Inferior parietal cortex (tissue), 1 donor: Measurements from ENCODE around the gene FDX2.

Source experiments
- DNase-seq: peaks from one replicate; pipeline ENCODE4 v3.0.0-alpha.2; 2016; ENCODE audit errors: extremely low spot score

Gene FDX2

GRCh38 chr19:10299545-10300458, 16.0 kb downstream of the FDX2 start:
- DNase-seq = no peak

GRCh38 chr19:10295847-10296591, 19.8 kb downstream of the FDX2 start:
- DNase-seq = no peak

- DNase-seq = no peak
Measured at GRCh38 chr19:10295305-10295846, 20.4 kb downstream of the FDX2 start.

GRCh38 chr19:10294368-10294697, 21.5 kb downstream of the FDX2 start:
- DNase-seq = no peak

DNA sequence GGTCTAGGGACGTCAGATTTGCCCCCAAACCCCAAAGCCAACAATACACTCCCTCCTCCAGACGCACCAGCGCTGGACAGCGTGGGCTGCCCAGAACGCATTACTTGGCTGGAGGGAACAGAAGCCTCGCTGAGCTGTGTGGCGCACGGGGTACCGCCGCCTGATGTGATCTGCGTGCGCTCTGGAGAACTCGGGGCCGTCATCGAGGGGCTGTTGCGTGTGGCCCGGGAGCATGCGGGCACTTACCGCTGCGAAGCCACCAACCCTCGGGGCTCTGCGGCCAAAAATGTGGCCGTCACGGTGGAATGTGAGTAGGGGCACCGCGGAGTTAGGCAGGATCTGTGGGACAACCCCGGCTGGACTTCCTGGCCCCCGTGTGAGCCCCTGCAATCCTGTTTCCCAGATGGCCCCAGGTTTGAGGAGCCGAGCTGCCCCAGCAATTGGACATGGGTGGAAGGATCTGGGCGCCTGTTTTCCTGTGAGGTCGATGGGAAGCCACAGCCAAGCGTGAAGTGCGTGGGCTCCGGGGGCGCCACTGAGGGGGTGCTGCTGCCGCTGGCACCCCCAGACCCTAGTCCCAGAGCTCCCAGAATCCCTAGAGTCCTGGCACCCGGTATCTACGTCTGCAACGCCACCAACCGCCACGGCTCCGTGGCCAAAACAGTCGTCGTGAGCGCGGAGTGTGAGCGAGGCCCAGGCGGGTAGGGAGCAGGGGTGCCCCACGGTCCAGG, 22.0 kb downstream of the FDX2 start:
- no peak for DNase-seq

GRCh38 chr19:10292789-10293636, 22.8 kb downstream of the FDX2 start:
- DNase-seq = no peak

GRCh38 chr19:10292206-10292788, 23.5 kb downstream of the FDX2 start:
- DNase-seq = no peak

GRCh38 chr19:10291554-10292205, 24.1 kb downstream of the FDX2 start:
- no peak for DNase-seq

- no peak for DNase-seq
Measured at GRCh38 chr19:10290876-10291553, 24.8 kb downstream of the FDX2 start.

GRCh38 chr19:10290357-10290875, 25.4 kb downstream of the FDX2 start:
- no peak for DNase-seq

- DNase-seq = no peak
Measured at GRCh38 chr19:10289836-10290356, 25.9 kb downstream of the FDX2 start, which contains the start of gene ICAM5. TSS of gene ICAM5 (plus strand) at chr19:10289952. CDS start at chr19:10290044, 92 bp downstream.

- peak; percentile 49 for DNase-seq
Measured at GRCh38 chr19:10289167-10289835, 26.5 kb downstream of the FDX2 start.

- no peak for DNase-seq
Measured at GRCh38 chr19:10288662-10289166, 27.1 kb downstream of the FDX2 start.

DNA sequence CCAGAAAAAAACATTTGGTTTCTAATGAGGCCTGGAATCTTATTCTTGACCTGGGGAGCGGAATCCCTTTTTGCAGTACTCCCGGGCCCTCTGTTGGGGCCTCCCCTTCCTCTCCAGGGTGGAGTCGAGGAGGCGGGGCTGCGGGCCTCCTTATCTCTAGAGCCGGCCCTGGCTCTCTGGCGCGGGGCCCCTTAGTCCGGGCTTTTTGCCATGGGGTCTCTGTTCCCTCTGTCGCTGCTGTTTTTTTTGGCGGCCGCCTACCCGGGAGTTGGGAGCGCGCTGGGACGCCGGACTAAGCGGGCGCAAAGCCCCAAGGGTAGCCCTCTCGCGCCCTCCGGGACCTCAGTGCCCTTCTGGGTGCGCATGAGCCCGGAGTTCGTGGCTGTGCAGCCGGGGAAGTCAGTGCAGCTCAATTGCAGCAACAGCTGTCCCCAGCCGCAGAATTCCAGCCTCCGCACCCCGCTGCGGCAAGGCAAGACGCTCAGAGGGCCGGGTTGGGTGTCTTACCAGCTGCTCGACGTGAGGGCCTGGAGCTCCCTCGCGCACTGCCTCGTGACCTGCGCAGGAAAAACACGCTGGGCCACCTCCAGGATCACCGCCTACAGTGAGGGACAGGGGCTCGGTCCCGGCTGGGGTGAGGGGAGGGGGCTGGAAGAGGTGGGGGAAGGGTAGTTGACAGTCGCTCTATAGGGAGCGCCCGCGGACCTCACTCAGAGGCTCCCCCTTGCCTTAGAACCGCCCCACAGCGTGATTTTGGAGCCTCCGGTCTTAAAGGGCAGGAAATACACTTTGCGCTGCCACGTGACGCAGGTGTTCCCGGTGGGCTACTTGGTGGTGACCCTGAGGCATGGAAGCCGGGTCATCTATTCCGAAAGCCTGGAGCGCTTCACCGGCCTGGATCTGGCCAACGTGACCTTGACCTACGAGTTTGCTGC, 28.7 kb downstream of the FDX2 start, which contains the start of gene ICAM4:
TSS of gene ICAM4 (plus strand) at position 153 of the 935 bp plus-strand sequence. CDS start at position 211, 58 bp downstream.
- no peak for DNase-seq

DNA sequence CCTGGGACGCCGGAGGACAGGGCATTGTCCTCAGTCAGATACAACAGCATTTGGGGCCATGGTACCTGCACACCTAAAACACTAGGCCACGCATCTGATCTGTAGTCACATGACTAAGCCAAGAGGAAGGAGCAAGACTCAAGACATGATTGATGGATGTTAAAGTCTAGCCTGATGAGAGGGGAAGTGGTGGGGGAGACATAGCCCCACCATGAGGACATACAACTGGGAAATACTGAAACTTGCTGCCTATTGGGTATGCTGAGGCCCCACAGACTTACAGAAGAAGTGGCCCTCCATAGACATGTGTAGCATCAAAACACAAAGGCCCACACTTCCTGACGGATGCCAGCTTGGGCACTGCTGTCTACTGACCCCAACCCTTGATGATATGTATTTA, 30.4 kb downstream of the FDX2 start:
- DNase-seq = no peak

GRCh38 chr19:10284960-10285278, 30.9 kb downstream of the FDX2 start:
- DNase-seq = no peak
